HepG2 (cell line): Measurements from ENCODE around the gene PLCG1. TPM values are rescaled to one million over a fixed set of nuclear protein-coding genes. Genes with fewer than 3 reads are reported as not detected.
A peak's percentile ranks its signal among the peaks of the same experiment; 100 is the strongest.

Source experiments
- NCOR1 ChIP-seq: fragments of 200-600 bp; sonication (generic); IDR thresholded peaks from 2 replicates; pipeline ENCODE4 v1.7.0; 2017; ENCODE audit warnings: antibody characterized with exemption, low read length, borderline replicate concordance
- NFYB ChIP-seq: sonication (generic); formaldehyde crosslinking; IDR thresholded peaks from 2 replicates; pipeline ENCODE4 v1.4.0; 2020; ENCODE audit warnings: missing genetic modification reagents
- SOX13 ChIP-seq, 3 experiments: fragments of 450-650 bp in 1 of 3; sonication (generic) in 1 of 3; formaldehyde crosslinking in 1 of 3; IDR thresholded peaks in 2 of 3; conservative IDR thresholded peaks in 1 of 3; 2 replicates each; pipeline versions ENCODE4 v1.5.0 to v1.6.1; 2016 to 2020; ENCODE audit warnings: antibody characterized with exemption in 1 of 3, mild to moderate bottlenecking in 1 of 3, missing compliant biosample characterization in 1 of 3, missing genetic modification reagents in 1 of 3, moderate library complexity in 1 of 3
- TGIF2 ChIP-seq: IDR thresholded peaks from 2 replicates; pipeline ENCODE4 v1.6.1; 2016; ENCODE audit warnings: control low read depth, missing compliant biosample characterization
- ZBTB21 ChIP-seq: sonication (generic); formaldehyde crosslinking; IDR thresholded peaks from 2 replicates; pipeline ENCODE4 v1.4.0; 2020; ENCODE audit warnings: missing genetic modification reagents
- ZMYM3 ChIP-seq: sonication (generic); formaldehyde crosslinking; IDR thresholded peaks from 2 replicates; pipeline ENCODE4 v1.5.1; 2020; ENCODE audit warnings: mild to moderate bottlenecking, missing genetic modification reagents
- ZNF207 ChIP-seq: fragments of 450-650 bp; IDR thresholded peaks from 2 replicates; pipeline ENCODE4 v1.6.1; 2016; ENCODE audit warnings: antibody characterized with exemption, borderline replicate concordance
- ZNF225 ChIP-seq: sonication (generic); formaldehyde crosslinking; IDR thresholded peaks from 2 replicates; pipeline ENCODE4 v1.4.0; 2020; ENCODE audit warnings: mild to moderate bottlenecking, missing genetic modification reagents
- ZNF367 ChIP-seq: sonication (generic); formaldehyde crosslinking; IDR thresholded peaks from 2 replicates; pipeline ENCODE4 v1.4.0; 2020; ENCODE audit warnings: missing genetic modification reagents, borderline replicate concordance
- ZNF549 ChIP-seq: sonication (generic); formaldehyde crosslinking; IDR thresholded peaks from 2 replicates; pipeline ENCODE4 v1.5.0; 2020; ENCODE audit warnings: missing genetic modification reagents
- polyA plus RNA-seq, 8 experiments: library from polyadenylated mRNA; depleted of rRNA in 3 of 8; stranded (reverse) in 7 of 8; unstranded in 1 of 8; fragments of >200 nt; fragmentation: Illumina TruSeq in 4 of 8; extraction: Trizol in 4 of 8; gene quantifications; 2 replicates each; pipeline versions ENCODE4 v1.2.1 to v1.2.3, GENCODE V29; 2011 to 2016; ENCODE audit warnings: low read depth in 4 of 8, missing spikeins in 1 of 8, mixed read lengths in 1 of 8; ENCODE audit not compliant: insufficient read depth in 1 of 8
- total RNA-seq, 5 experiments: library from RNA; depleted of rRNA; stranded (reverse); fragments of >200 nt; fragmentation: Illumina TruSeq; extraction: Trizol; gene quantifications; 2 replicates each; pipeline ENCODE4 v1.2.3, GENCODE V29; 2016; ENCODE audit warnings: low read depth in 1 of 5
- TF ChIP-seq, protein P1 (sequence below): sonication (generic); formaldehyde crosslinking; IDR thresholded peaks from 2 replicates; pipeline ENCODE4 v1.5.0; 2020; ENCODE audit warnings: mild to moderate bottlenecking, missing genetic modification reagents, borderline replicate concordance
- TF ChIP-seq, protein P2 (sequence below): sonication (generic); formaldehyde crosslinking; IDR thresholded peaks from 2 replicates; pipeline ENCODE4 v1.5.1; 2020; ENCODE audit warnings: mild to moderate bottlenecking, missing genetic modification reagents, moderate library complexity
- TF ChIP-seq, protein P3 (sequence below): fragments of 450-650 bp; IDR thresholded peaks from 2 replicates; pipeline ENCODE4 v1.6.1; 2016

The PLCG1 gene
- total and polyA plus RNA-seq, 2 of the 13 experiments (the other 11 are each of a cell fraction or from before 2014, with no cell fraction given), result 85.3 to 158 TPM

DNA sequence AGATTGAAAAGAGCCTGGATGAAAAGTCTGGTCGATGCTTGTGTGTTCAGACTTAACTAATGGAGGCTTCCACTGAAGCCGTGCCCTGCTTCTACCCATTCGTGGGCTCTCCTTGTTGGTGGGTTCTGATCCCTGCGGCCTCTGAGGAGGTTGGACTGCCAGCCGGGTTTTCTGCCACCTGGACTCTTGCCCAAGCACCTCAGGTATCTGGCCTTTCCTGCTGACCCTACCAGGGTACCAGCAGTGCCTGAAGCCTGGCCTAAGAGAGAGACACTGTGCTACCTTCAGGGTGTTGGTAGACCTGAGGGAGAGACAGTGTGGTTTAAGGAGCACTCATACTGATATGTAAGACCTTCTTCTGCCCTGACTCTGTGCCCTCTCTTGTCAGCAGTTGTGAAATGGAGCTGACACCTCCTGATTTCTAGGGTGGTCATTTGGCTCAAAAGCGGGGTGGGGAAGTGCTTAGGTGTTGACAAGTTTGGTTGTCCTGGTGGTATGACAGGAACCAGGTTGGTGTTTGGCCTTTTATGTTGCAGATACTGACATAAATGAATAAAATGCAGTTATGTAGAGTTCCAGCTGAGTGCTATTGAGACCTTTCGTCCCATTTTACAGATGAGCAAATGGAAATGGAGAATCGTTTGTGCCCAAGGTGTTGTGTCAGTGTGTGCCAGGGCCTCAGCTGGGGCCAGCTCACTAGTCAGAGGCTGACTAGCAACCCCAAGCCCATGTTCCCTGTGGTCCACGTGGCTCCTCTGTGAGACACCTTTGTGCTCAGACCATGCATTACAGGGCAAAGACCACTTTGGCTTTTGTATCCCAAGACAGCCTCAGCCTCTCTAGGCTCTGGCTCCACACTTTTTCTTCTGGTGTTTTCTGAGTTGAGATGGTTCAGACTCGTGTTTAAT, 3.1 kb downstream of the PLCG1 start (continued):
- TF ChIP-seq, protein P1, sequence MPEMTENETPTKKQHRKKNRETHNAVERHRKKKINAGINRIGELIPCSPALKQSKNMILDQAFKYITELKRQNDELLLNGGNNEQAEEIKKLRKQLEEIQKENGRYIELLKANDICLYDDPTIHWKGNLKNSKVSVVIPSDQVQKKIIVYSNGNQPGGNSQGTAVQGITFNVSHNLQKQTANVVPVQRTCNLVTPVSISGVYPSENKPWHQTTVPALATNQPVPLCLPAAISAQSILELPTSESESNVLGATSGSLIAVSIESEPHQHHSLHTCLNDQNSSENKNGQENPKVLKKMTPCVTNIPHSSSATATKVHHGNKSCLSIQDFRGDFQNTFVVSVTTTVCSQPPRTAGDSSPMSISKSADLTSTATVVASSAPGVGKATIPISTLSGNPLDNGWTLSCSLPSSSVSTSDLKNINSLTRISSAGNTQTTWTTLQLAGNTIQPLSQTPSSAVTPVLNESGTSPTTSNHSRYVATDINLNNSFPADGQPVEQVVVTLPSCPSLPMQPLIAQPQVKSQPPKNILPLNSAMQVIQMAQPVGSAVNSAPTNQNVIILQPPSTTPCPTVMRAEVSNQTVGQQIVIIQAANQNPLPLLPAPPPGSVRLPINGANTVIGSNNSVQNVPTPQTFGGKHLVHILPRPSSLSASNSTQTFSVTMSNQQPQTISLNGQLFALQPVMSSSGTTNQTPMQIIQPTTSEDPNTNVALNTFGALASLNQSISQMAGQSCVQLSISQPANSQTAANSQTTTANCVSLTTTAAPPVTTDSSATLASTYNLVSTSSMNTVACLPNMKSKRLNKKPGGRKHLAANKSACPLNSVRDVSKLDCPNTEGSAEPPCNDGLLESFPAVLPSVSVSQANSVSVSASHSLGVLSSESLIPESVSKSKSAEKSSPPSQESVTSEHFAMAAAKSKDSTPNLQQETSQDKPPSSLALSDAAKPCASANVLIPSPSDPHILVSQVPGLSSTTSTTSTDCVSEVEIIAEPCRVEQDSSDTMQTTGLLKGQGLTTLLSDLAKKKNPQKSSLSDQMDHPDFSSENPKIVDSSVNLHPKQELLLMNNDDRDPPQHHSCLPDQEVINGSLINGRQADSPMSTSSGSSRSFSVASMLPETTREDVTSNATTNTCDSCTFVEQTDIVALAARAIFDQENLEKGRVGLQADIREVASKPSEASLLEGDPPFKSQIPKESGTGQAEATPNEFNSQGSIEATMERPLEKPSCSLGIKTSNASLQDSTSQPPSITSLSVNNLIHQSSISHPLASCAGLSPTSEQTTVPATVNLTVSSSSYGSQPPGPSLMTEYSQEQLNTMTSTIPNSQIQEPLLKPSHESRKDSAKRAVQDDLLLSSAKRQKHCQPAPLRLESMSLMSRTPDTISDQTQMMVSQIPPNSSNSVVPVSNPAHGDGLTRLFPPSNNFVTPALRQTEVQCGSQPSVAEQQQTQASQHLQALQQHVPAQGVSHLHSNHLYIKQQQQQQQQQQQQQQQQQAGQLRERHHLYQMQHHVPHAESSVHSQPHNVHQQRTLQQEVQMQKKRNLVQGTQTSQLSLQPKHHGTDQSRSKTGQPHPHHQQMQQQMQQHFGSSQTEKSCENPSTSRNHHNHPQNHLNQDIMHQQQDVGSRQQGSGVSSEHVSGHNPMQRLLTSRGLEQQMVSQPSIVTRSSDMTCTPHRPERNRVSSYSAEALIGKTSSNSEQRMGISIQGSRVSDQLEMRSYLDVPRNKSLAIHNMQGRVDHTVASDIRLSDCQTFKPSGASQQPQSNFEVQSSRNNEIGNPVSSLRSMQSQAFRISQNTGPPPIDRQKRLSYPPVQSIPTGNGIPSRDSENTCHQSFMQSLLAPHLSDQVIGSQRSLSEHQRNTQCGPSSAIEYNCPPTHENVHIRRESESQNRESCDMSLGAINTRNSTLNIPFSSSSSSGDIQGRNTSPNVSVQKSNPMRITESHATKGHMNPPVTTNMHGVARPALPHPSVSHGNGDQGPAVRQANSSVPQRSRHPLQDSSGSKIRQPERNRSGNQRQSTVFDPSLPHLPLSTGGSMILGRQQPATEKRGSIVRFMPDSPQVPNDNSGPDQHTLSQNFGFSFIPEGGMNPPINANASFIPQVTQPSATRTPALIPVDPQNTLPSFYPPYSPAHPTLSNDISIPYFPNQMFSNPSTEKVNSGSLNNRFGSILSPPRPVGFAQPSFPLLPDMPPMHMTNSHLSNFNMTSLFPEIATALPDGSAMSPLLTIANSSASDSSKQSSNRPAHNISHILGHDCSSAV, result no peak
- TF ChIP-seq ZMYM3, result peak; percentile 75
- TF ChIP-seq, protein P2, sequence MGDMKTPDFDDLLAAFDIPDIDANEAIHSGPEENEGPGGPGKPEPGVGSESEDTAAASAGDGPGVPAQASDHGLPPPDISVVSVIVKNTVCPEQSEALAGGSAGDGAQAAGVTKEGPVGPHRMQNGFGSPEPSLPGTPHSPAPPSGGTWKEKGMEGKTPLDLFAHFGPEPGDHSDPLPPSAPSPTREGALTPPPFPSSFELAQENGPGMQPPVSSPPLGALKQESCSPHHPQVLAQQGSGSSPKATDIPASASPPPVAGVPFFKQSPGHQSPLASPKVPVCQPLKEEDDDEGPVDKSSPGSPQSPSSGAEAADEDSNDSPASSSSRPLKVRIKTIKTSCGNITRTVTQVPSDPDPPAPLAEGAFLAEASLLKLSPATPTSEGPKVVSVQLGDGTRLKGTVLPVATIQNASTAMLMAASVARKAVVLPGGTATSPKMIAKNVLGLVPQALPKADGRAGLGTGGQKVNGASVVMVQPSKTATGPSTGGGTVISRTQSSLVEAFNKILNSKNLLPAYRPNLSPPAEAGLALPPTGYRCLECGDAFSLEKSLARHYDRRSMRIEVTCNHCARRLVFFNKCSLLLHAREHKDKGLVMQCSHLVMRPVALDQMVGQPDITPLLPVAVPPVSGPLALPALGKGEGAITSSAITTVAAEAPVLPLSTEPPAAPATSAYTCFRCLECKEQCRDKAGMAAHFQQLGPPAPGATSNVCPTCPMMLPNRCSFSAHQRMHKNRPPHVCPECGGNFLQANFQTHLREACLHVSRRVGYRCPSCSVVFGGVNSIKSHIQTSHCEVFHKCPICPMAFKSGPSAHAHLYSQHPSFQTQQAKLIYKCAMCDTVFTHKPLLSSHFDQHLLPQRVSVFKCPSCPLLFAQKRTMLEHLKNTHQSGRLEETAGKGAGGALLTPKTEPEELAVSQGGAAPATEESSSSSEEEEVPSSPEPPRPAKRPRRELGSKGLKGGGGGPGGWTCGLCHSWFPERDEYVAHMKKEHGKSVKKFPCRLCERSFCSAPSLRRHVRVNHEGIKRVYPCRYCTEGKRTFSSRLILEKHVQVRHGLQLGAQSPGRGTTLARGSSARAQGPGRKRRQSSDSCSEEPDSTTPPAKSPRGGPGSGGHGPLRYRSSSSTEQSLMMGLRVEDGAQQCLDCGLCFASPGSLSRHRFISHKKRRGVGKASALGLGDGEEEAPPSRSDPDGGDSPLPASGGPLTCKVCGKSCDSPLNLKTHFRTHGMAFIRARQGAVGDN (CRISPR knock-in tag), result peak; percentile 65
- 0 out of 2 replicates have a peak, but pooled peaks have one; percentile 49 for TF ChIP-seq NCOR1
- TF ChIP-seq TGIF2 (CRISPR knock-in tag), result peak; percentile 62; the same call in 1 of the 2 replicates
- TF ChIP-seq ZBTB21 (CRISPR knock-in tag), result 0 out of 2 replicates have a peak, but pooled peaks have one; percentile 16
- TF ChIP-seq NFYB, result no peak
- TF ChIP-seq SOX13 (IDR thresholded peaks at IDR 0.05), result no peak
- TF ChIP-seq SOX13 (CRISPR knock-in tag; conservative IDR thresholded peaks at IDR 0.05 in 1 of 2, IDR thresholded peaks at IDR 0.05 in 1 of 2), result peak in 1 of 2 experiments; percentile 14; a peak in 1 of 4 replicates
- TF ChIP-seq ZNF207, result no peak
- TF ChIP-seq, protein P3, sequence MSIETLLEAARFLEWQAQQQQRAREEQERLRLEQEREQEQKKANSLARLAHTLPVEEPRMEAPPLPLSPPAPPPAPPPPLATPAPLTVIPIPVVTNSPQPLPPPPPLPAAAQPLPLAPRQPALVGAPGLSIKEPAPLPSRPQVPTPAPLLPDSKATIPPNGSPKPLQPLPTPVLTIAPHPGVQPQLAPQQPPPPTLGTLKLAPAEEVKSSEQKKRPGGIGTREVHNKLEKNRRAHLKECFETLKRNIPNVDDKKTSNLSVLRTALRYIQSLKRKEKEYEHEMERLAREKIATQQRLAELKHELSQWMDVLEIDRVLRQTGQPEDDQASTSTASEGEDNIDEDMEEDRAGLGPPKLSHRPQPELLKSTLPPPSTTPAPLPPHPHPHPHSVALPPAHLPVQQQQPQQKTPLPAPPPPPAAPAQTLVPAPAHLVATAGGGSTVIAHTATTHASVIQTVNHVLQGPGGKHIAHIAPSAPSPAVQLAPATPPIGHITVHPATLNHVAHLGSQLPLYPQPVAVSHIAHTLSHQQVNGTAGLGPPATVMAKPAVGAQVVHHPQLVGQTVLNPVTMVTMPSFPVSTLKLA, result peak; percentile 60
- TF ChIP-seq ZNF367 (CRISPR knock-in tag), result 0 out of 2 replicates have a peak, but pooled peaks have one; percentile 69
- peak; percentile 91 for TF ChIP-seq ZNF549 (CRISPR knock-in tag)
- peak; percentile 20; the same call in 1 of the 2 replicates for TF ChIP-seq ZNF225
